ENCODE results near the gene PLEKHH1.
"Not testable (repeated sequence)": the region's sequence is repeated elsewhere in the genome, so short reads cannot be mapped to it uniquely, and the experiment has no call there.

PLEKHH1 gene

DNA sequence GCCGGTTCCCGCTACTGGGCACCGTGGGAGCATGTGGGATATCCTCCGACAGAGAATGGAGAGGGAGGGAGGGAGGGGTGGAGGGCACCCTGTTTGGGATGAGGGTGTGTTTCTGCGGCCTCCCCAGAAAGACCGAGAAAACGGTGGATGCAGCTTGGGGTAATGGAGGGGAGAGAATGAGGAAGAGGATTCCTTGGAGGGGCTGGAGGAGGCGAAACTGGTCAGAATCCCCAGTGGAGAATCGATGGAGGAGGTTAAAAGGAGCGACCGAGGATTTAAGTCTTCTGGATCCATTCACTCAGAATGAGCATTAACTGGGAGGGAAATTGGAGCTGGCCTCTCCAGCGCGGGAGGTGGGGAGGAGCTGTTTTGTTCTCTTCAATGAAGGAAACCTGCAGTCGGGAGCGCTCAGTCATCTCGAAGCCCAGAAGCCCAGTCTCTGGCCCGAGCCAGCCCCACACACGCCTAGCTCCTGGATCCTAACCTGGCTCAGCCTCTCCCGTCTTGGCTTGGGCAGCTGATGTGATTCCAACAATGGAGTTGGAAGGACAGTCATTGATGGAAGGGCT lies 87.2 kb downstream of the PLEKHH1 start:
- TF ChIP-seq, protein P1, sequence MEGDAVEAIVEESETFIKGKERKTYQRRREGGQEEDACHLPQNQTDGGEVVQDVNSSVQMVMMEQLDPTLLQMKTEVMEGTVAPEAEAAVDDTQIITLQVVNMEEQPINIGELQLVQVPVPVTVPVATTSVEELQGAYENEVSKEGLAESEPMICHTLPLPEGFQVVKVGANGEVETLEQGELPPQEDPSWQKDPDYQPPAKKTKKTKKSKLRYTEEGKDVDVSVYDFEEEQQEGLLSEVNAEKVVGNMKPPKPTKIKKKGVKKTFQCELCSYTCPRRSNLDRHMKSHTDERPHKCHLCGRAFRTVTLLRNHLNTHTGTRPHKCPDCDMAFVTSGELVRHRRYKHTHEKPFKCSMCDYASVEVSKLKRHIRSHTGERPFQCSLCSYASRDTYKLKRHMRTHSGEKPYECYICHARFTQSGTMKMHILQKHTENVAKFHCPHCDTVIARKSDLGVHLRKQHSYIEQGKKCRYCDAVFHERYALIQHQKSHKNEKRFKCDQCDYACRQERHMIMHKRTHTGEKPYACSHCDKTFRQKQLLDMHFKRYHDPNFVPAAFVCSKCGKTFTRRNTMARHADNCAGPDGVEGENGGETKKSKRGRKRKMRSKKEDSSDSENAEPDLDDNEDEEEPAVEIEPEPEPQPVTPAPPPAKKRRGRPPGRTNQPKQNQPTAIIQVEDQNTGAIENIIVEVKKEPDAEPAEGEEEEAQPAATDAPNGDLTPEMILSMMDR (conservative IDR thresholded peaks at IDR 0.05; ENCODE audit: low read depth, low read length), result no peak
- peak; percentile 27 for DNase-seq (ENCODE audit: low read depth)
- peak overlapping the region; percentile 66 for H3K4me3 ChIP-seq (ENCODE audit: low read depth, low read length)

DNA sequence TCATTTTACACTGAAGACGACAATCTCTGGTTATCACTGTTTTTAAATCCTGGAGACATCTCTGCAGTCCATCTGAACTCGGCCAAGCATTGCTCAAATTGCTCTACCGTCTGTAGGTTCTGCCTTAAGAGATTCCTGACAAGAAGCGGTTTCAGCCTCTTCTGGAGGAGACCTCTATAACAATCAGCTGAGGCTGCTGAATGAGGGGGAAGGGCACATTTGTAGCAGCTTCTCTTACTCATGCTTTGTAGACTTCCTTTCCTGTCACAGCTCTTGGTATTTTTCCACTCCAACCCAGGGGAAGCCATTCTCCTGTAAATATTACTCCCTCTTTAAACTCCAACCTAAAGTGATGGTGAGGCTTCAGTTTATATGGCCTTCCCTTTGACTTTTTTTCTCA lies 89.6 kb downstream of the PLEKHH1 start:
- H3K4me3 ChIP-seq (ENCODE audit: low read depth, low read length), result no peak overlapping the region
- peak; percentile 93 for DNase-seq (ENCODE audit: low read depth)
- TF ChIP-seq, protein P1 (conservative IDR thresholded peaks at IDR 0.05; ENCODE audit: low read depth, low read length), result no peak

DNA sequence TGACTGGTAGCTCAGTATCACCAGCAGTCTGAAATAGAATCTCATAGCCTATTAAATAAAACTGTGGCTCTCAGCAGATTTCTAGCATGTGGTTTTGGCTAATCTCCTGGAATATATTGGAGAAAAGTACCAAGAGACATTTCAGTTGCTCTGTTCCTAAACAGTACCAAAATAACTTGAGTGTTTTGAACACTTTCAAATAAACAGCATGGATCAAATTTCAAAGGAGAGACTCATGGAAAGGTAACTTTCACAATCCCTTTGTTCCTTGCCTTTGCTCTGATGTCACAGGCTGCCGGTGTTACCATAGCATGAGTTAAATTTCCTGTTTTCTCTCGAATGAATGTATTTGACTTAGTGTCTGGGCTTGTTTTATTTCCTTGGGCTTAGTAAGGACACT lies 90.0 kb downstream of the PLEKHH1 start:
- no peak overlapping the region for H3K4me3 ChIP-seq (ENCODE audit: low read depth, low read length)
- DNase-seq (ENCODE audit: low read depth), result peak; percentile 63

DNA sequence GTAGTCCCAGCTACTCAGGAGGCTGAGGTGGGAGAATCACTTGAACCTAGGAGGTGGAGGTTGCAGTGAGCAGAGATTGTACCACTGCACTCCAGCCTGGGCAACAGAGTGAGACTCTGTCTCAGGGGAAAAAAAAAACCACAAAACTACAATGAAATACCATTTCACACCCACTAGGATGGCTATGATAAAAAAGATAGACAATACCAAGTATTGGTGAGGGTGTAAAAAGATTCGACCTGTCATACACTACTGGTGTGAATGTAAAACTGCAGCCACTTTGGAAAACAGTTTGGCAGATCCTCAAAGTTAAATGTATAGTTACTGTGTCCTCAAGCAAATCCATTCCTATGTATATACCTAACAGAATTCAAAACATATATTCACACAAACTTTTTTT lies 93.0 kb downstream of the PLEKHH1 start:
- H3K4me3 ChIP-seq (ENCODE audit: low read depth, low read length); DNase-seq (ENCODE audit: low read depth): not testable (repeated sequence)

More for the DNA sequence above, 90.0 kb downstream of the PLEKHH1 start:
- TF ChIP-seq, protein P1 (conservative IDR thresholded peaks at IDR 0.05; ENCODE audit: low read depth, low read length), result no peak

DNA sequence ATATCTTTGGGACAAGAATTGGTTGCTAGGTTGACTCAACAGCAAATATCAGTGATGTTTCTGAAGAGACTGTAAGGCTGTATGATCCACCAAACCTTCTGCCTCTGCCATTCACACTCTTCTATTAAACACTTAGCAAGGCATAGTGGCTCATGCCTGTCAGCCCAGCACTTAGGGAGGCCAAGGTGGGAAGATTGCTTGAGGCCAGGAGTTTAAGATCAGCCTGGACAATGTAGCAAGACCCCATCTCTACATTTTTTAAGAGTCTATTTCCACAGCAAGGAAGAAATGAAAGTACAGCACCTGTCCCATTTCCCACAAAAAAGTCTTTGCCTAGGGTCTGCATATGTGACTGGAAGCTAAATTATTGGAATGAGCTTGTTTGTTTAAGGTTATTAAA lies 94.4 kb downstream of the PLEKHH1 start:
- H3K4me3 ChIP-seq (ENCODE audit: low read depth, low read length), result no peak overlapping the region
- TF ChIP-seq, protein P1 (conservative IDR thresholded peaks at IDR 0.05; ENCODE audit: low read depth, low read length), result no peak
- DNase-seq (ENCODE audit: low read depth), result no peak

DNA sequence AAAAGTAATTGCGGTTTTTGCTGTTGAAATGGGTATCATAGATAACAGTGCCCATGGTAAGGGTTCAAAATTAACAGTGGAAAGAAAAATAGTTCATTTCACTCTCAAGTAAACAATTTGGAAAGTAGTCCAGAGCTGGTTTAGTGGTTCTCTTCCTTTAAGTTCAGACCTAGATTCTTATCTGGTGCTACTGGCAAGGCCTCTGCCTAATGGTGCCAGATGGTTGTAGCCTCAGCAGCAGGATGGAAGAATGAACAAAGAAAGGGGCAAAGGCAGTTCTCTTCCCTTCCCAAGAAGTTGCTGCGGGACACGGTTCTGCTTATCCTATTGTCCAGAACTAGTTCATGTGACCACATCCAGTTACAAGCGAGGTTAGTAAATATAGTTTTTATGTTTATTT lies 97.1 kb downstream of the PLEKHH1 start:
- TF ChIP-seq, protein P1 (conservative IDR thresholded peaks at IDR 0.05; ENCODE audit: low read depth, low read length), result no peak
- no peak overlapping the region for H3K4me3 ChIP-seq (ENCODE audit: low read depth, low read length)
- no peak for DNase-seq (ENCODE audit: low read depth)

DNA sequence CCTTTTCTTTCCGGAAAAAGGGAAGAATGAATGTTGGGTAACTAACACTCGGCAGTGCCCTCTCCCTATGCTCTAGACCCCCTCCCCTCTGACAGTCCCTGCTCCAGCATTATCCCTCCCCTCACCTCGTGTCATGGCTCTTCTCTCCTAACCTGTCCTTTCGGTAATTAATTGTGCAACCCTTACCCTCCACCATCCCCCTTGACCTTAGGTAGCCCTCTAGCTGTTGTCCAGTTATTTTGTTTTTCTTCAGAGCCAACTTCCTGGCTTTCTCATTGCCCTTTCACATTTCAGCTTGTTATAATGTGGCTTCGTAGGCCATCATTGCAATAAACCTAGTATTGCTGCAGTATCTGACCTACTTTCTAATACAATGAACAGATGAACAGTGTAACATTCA lies 97.8 kb downstream of the PLEKHH1 start:
- TF ChIP-seq, protein P1 (conservative IDR thresholded peaks at IDR 0.05; ENCODE audit: low read depth, low read length), result no peak
- H3K4me3 ChIP-seq (ENCODE audit: low read depth, low read length), result no peak overlapping the region
- DNase-seq (ENCODE audit: low read depth), result no peak

All from choroid plexus epithelial cell (primary cell).